B cell (primary cell): ENCODE results near the gene TRAPPC14. TPM values are rescaled to one million over a fixed set of nuclear protein-coding genes. Genes with fewer than 3 reads are reported as not detected.
A peak's percentile ranks its signal among the peaks of the same experiment; 100 is the strongest.

ENCODE experiments used
- ATAC-seq: fragments of 200-7000 bp; cut with Tn5 transposase; one replicate; pipeline ENCODE4 v1.10.0; 2021; ENCODE audit warnings: low read depth, mild to moderate bottlenecking, moderate number of reproducible peaks, moderate library complexity
- CTCF ChIA-PET: fragments of 350-600 bp; sonication (Branson Sonifier 250); formaldehyde crosslinking; loops from one replicate; lab custom pipeline; 2021; ENCODE audit warnings: antibody characterized with exemption, inconsistent platforms; lab: Charles Lee
- POLR2A ChIA-PET: fragments of 350-600 bp; sonication (Branson Sonifier 250); formaldehyde crosslinking; loops from one replicate; lab custom pipeline; 2021; ENCODE audit warnings: antibody characterized with exemption; lab: Charles Lee
- DNase-seq: peaks from one replicate; pipeline ENCODE4 v3.0.0; 2013
- H2AFZ ChIP-seq: 2 replicates; pipeline ENCODE4 v1.6.1; 2012; ENCODE audit warnings: mild to moderate bottlenecking, low read depth, low read length; ENCODE audit not compliant: insufficient read depth, poor library complexity, severe bottlenecking
- H3K27ac ChIP-seq, 2 donors: 1 replicate in 1 of 2; 2 replicates in 1 of 2; pipeline ENCODE4 v1.5.1; 2012 to 2013; ENCODE audit warnings: low read length in 2 of 2, mild to moderate bottlenecking in 2 of 2, moderate library complexity in 1 of 2
- H3K27me3 ChIP-seq, 4 experiments: fragments of 200-600 bp in 1 of 4; sonication (generic) in 1 of 4; replicated peaks in 1 of 4; 1 replicate in 2 of 4; 2 replicates in 2 of 4; pipeline versions ENCODE4 v1.6.1 to v1.7.0; 2013 to 2016; ENCODE audit warnings: low read length in 3 of 4, mild to moderate bottlenecking in 2 of 4, mixed read lengths in 1 of 4, moderate library complexity in 1 of 4; ENCODE audit not compliant: insufficient read depth in 4 of 4, control insufficient read depth in 3 of 4; ENCODE audit errors: control extremely low read depth in 1 of 4
- H3K36me3 ChIP-seq, 2 experiments: replicated peaks in 1 of 2; 1 replicate in 1 of 2; 2 replicates in 1 of 2; pipeline versions ENCODE4 v1.6.1 to v1.7.1; 2013; ENCODE audit warnings: low read length in 1 of 2; ENCODE audit not compliant: insufficient read depth in 2 of 2, control insufficient read depth in 1 of 2; ENCODE audit errors: control extremely low read depth in 1 of 2, extremely low read depth in 1 of 2
- H3K4me1 ChIP-seq, 2 donors: fragments of 200-600 bp in 1 of 2; sonication (generic) in 1 of 2; 1 replicate in 1 of 2; 2 replicates in 1 of 2; pipeline versions ENCODE4 v1.5.1 to v1.6.1; 2013 to 2017; ENCODE audit warnings: low read length in 2 of 2; ENCODE audit not compliant: control insufficient read depth in 2 of 2, insufficient read depth in 2 of 2
- H3K4me2 ChIP-seq: replicated peaks from 2 replicates; pipeline ENCODE3; 2012; ENCODE audit warnings: mild to moderate bottlenecking, low read depth, low read length; ENCODE audit not compliant: poor library complexity, severe bottlenecking
- H3K4me3 ChIP-seq, 5 experiments: fragments of 200-600 bp in 1 of 5; sonication (generic) in 1 of 5; 1 replicate in 3 of 5; 2 replicates in 2 of 5; pipeline versions ENCODE4 v1.5.1 to v1.7.0; 2011 to 2016; ENCODE audit warnings: low read length in 4 of 5, mild to moderate bottlenecking in 4 of 5, low read depth in 2 of 5, control low read depth in 1 of 5, moderate library complexity in 1 of 5; ENCODE audit not compliant: insufficient read depth in 1 of 5; ENCODE audit errors: control extremely low read depth in 1 of 5, extremely low read depth in 1 of 5
- H3K79me2 ChIP-seq: fragments of 200-600 bp; sonication (generic); one replicate; pipeline ENCODE4 v1.6.0; 2016; ENCODE audit warnings: low read length; ENCODE audit not compliant: control insufficient read depth, insufficient read depth
- H3K9ac ChIP-seq: fragments of 200-600 bp; sonication (generic); 2 replicates; pipeline ENCODE4 v1.6.1; 2017; ENCODE audit warnings: mild to moderate bottlenecking, low read length, moderate library complexity
- H3K9me3 ChIP-seq, 3 donors: one replicate each; pipeline versions ENCODE4 v1.6.1 to v1.7.1; 2013; ENCODE audit warnings: low read length in 2 of 3; ENCODE audit not compliant: control insufficient read depth in 2 of 3, insufficient read depth in 1 of 3; ENCODE audit errors: control extremely low read depth in 1 of 3
- H4K20me1 ChIP-seq: 2 replicates; pipeline ENCODE4 v1.6.0; 2012; ENCODE audit warnings: mild to moderate bottlenecking, low read length; ENCODE audit not compliant: insufficient read depth, control insufficient read depth, poor library complexity, severe bottlenecking
- H3K27ac Mint-ChIP-seq: one replicate; pipeline ENCODE4 v1.8.0; 2021; ENCODE audit warnings: mixed read lengths
- H3K27me3 Mint-ChIP-seq: one replicate; pipeline ENCODE4 v1.8.0; 2021; ENCODE audit warnings: mixed read lengths
- H3K4me1 Mint-ChIP-seq: one replicate; pipeline ENCODE4 v1.8.0; 2021; ENCODE audit warnings: mixed read lengths
- H3K4me3 Mint-ChIP-seq: one replicate; pipeline ENCODE4 v1.8.0; 2021; ENCODE audit warnings: mixed read lengths
- H3K9me3 Mint-ChIP-seq: one replicate; pipeline ENCODE4 v1.8.0; 2022; ENCODE audit warnings: mixed read lengths; ENCODE audit not compliant: insufficient read depth
- EZH2 ChIP-seq: IDR thresholded peaks from 2 replicates; pipeline ENCODE4 v1.6.1; 2012; ENCODE audit warnings: borderline replicate concordance, low read depth, mild to moderate bottlenecking, moderate library complexity, low read length; ENCODE audit not compliant: insufficient read depth, poor library complexity, severe bottlenecking
- WGBS: methylation state at CpG from one replicate; pipeline ENCODE4 v1.1.5; 2013; ENCODE audit warnings: missing lambda C conversion rate; ENCODE audit not compliant: insufficient coverage; 5-methylcytosine and 5-hydroxymethylcytosine counted together
- intact Hi-C: fragments of 100-400 bp; cut with micrococcal nuclease; formaldehyde crosslinking; loops from one replicate; pipeline ENCODE4 v1.10.0; 2022
- polyA plus RNA-seq: library from polyadenylated mRNA; depleted of rRNA; stranded (reverse); fragments of >200 nt; gene quantifications from 2 replicates; pipeline ENCODE4 v1.2.3, GENCODE V29; 2012
- total RNA-seq, 2 donors: library from RNA; stranded (reverse); fragments of 120-200 nt in 1 of 2; gene quantifications; 1 replicate in 1 of 2; 2 replicates in 1 of 2; pipeline versions ENCODE4 v1.2.3 to v1.2.4, GENCODE V29; 2013 to 2022
- TF ChIP-seq, protein P1 (sequence below): fragments of 200-600 bp; IDR thresholded peaks from one replicate; pipeline ENCODE4 v1.8.0; 2022; ENCODE audit warnings: antibody characterized with exemption, mild to moderate bottlenecking

TRAPPC14 gene
- total and polyA plus RNA-seq, 2 donors (not counting 1 experiment from before 2014, with no cell fraction given) = 64.8 to 71.2 TPM

DNA sequence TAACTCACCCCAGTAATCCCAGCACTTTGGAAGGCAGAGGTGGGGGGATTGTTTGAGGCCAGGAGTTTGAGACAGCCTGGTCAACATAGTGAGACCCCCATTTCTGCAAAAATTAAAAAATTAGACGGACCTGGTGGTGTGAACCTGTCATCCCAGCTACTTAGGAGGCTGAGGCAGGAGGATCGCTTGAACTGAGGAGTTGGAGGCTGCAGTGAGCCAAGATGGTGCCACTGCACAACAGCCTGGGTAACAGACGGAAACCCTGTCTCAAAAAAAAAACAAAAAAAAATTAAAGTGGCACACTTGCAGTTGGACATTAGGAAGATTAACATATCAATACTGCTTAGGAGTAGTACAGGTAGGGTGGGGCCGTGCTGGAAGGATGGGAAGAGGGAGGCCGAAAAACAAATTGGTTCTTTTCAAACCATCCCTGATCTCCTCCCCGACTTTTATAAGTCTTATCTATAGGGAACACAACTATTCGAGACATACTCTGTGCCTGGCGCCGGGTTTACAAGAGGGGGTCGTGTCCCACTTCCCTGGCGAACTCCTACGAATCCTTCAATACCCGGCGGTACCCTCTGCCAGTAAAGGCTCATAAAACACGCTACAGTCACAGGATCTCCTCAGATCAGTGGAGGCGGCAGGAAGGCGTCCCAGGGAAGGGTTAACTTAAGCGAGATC lies 40.0 kb downstream of the TRAPPC14 start:
- Mint-ChIP-seq H3K9me3 (no peaks in the 10 kb centered on the region), H3K27ac (peak overlapping the region; percentile 95), H3K4me1 (peaks cover 28% of the 10 kb centered on the region), H3K4me3 (peak overlapping the region; percentile 98), H3K27me3 (no peaks in the 10 kb centered on the region)
- ChIA-PET CTCF (no interaction called here), POLR2A (interaction anchor here (0.7 kb wide), 1 partner anchor 20 kb away, joined by 5 read pairs; no protein-coding TSS in a partner anchor)
- H3K9ac ChIP-seq = peak overlapping the region; percentile 93
- ATAC-seq (no peak), DNase-seq (no peak)
- H2AFZ ChIP-seq = peak overlapping the region; percentile 96
- H3K9me3 ChIP-seq = no peaks in the 10 kb centered on the region
- no peaks in the 10 kb centered on the region for H4K20me1 ChIP-seq
- peaks cover 0 to 5% of the 10 kb centered on the region in 2 experiments for H3K36me3 ChIP-seq
- intact Hi-C loops = loop anchor here (1.0 kb wide), 3 partner anchors 9 to 36 kb away; partner anchors contain the start of genes AP4M1 and MCM7
- peaks cover 14 to 20% of the 10 kb centered on the region in 2 donors for H3K4me1 ChIP-seq
- 16% methylated on average over 12 of the region's 18 CpGs for WGBS
- peak overlapping the region; percentile 93 to 97 for H3K27ac ChIP-seq
- H3K4me2 ChIP-seq = peak overlapping the region; percentile 97
- peaks cover 27% of the 10 kb centered on the region for H3K79me2 ChIP-seq
- TF ChIP-seq EZH2 = no peak
- TF ChIP-seq, protein P1, sequence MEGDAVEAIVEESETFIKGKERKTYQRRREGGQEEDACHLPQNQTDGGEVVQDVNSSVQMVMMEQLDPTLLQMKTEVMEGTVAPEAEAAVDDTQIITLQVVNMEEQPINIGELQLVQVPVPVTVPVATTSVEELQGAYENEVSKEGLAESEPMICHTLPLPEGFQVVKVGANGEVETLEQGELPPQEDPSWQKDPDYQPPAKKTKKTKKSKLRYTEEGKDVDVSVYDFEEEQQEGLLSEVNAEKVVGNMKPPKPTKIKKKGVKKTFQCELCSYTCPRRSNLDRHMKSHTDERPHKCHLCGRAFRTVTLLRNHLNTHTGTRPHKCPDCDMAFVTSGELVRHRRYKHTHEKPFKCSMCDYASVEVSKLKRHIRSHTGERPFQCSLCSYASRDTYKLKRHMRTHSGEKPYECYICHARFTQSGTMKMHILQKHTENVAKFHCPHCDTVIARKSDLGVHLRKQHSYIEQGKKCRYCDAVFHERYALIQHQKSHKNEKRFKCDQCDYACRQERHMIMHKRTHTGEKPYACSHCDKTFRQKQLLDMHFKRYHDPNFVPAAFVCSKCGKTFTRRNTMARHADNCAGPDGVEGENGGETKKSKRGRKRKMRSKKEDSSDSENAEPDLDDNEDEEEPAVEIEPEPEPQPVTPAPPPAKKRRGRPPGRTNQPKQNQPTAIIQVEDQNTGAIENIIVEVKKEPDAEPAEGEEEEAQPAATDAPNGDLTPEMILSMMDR = no peak
- peak overlapping the region; percentile 67 to 94 (median 92) for H3K4me3 ChIP-seq
- H3K27me3 ChIP-seq = no peaks in the 10 kb centered on the region

DNA sequence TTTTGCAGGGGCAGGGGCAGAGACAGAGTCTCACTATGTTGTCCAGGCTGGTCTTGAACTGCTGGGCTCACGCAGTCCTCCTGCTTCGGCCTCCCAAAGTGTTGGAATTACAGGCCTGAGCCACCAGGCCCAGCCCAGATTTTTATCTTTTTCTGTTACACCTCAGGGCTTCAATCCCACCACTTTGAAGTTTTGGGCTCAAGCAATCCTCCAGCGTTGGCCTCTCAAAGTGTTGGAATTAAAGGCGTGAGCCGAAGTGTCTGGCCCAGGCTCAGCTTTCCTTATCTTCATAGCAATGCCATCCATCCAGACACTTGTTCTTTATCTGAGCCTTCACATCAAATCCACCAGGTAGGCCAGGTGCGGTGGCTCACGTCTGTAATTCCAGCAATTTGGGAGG lies 43.5 kb downstream of the TRAPPC14 start:
- H3K27me3 Mint-ChIP-seq = no peaks in the 10 kb centered on the region
- no peaks in the 10 kb centered on the region for H3K9me3 Mint-ChIP-seq
- intact Hi-C loops = no loop called here
- Histone ChIP-seq H3K4me2 (no peak overlapping the region), H2AFZ (no peak overlapping the region), H4K20me1 (no peaks in the 10 kb centered on the region), H3K9me3 (no peaks in the 10 kb centered on the region), H3K36me3 (peaks cover 0 to 30% of the 10 kb centered on the region in 2 experiments), H3K4me3 (no peak overlapping the region), H3K27ac (no peak overlapping the region), H3K9ac (no peak overlapping the region), H3K27me3 (no peaks in the 10 kb centered on the region), H3K4me1 (peaks cover 7 to 13% of the 10 kb centered on the region in 2 donors), H3K79me2 (peaks cover 18% of the 10 kb centered on the region)
- ChIA-PET CTCF (no interaction called here), POLR2A (no interaction called here)
- no peak overlapping the region for H3K4me3 Mint-ChIP-seq
- WGBS = 96% methylated on average over 5 of the region's 7 CpGs
- no peak for DNase-seq
- H3K4me1 Mint-ChIP-seq = peaks cover 18% of the 10 kb centered on the region
- ATAC-seq = no peak
- no peak overlapping the region for H3K27ac Mint-ChIP-seq
- no peak for TF ChIP-seq EZH2
